Measurements from ENCODE around the gene LRRTM2. TPM values are rescaled to one million over a fixed set of nuclear protein-coding genes. Genes with fewer than 3 reads are reported as not detected.
A peak's percentile ranks its signal among the peaks of the same experiment; 100 is the strongest.

LRRTM2 gene
- total and polyA plus RNA-seq, 9 donors, result 0.30 to 1.0 (median 0.53) TPM

- Histone ChIP-seq H3K27me3 (ENCODE audit: control insufficient read depth, insufficient read depth, low read length) (no peaks in the 10 kb centered on the region), H3K4me3 (ENCODE audit: low read length) (no peak overlapping the region), H3K27ac (ENCODE audit: low read length) (no peak overlapping the region), H3K36me3 (ENCODE audit: control insufficient read depth, insufficient read depth, low read length) (peaks cover 20% of the 10 kb centered on the region), H3K4me1 (ENCODE audit: control insufficient read depth, insufficient read depth, low read length) (peaks cover 2% of the 10 kb centered on the region), H3K9me3 (replicated peaks; ENCODE audit: control insufficient read depth, low read depth, low read length) (no peaks in the 10 kb centered on the region)
- no peak for DNase-seq
- no CpG with 5 or more reads among the region's 3 CpGs for WGBS (ENCODE audit: insufficient coverage)
These were observed 45.8 kb downstream of the LRRTM2 start for GRCh38 chr5:138829341-138829740.

GRCh38 chr5:138828556-138828955 lies 46.6 kb downstream of the LRRTM2 start:
- peaks cover 20% of the 10 kb centered on the region for H3K36me3 ChIP-seq (ENCODE audit: control insufficient read depth, insufficient read depth, low read length)
- peaks cover 2% of the 10 kb centered on the region for H3K4me1 ChIP-seq (ENCODE audit: control insufficient read depth, insufficient read depth, low read length)
- H3K4me3 ChIP-seq (ENCODE audit: low read length), result no peak overlapping the region
- H3K27ac ChIP-seq (ENCODE audit: low read length), result no peak overlapping the region
- WGBS (ENCODE audit: insufficient coverage), result no CpG with 5 or more reads among the region's 4 CpGs
- H3K27me3 ChIP-seq (ENCODE audit: control insufficient read depth, insufficient read depth, low read length), result no peaks in the 10 kb centered on the region
- H3K9me3 ChIP-seq (replicated peaks; ENCODE audit: control insufficient read depth, low read depth, low read length), result no peaks in the 10 kb centered on the region
- no peak for DNase-seq

GRCh38 chr5:138824924-138825863 lies 49.9 kb downstream of the LRRTM2 start:
- Histone ChIP-seq H3K27me3 (ENCODE audit: control insufficient read depth, insufficient read depth, low read length) (no peaks in the 10 kb centered on the region), H3K36me3 (ENCODE audit: control insufficient read depth, insufficient read depth, low read length) (peaks cover 18% of the 10 kb centered on the region), H3K4me1 (ENCODE audit: control insufficient read depth, insufficient read depth, low read length) (peaks cover 4% of the 10 kb centered on the region), H3K4me3 (ENCODE audit: low read length) (no peak overlapping the region), H3K27ac (ENCODE audit: low read length) (peak overlapping the region; percentile 6), H3K9me3 (replicated peaks; ENCODE audit: control insufficient read depth, low read depth, low read length) (no peaks in the 10 kb centered on the region)
- no CpG with 5 or more reads among the region's 5 CpGs for WGBS (ENCODE audit: insufficient coverage)
- DNase-seq, result no peak

GRCh38 chr5:138824516-138824915 lies 50.6 kb downstream of the LRRTM2 start:
- peaks cover 21% of the 10 kb centered on the region for H3K36me3 ChIP-seq (ENCODE audit: control insufficient read depth, insufficient read depth, low read length)

GRCh38 chr5:138820695-138821094 lies 54.4 kb downstream of the LRRTM2 start:
- peaks cover 19% of the 10 kb centered on the region for H3K4me1 ChIP-seq (ENCODE audit: control insufficient read depth, insufficient read depth, low read length)
- peaks cover 12% of the 10 kb centered on the region for H3K36me3 ChIP-seq (ENCODE audit: control insufficient read depth, insufficient read depth, low read length)
- 100% methylated on average over 1 of the region's 3 CpGs for WGBS (ENCODE audit: insufficient coverage)
- H3K27me3 ChIP-seq (ENCODE audit: control insufficient read depth, insufficient read depth, low read length), result no peaks in the 10 kb centered on the region
- H3K4me3 ChIP-seq (ENCODE audit: low read length), result no peak overlapping the region
- DNase-seq, result no peak
- H3K27ac ChIP-seq (ENCODE audit: low read length), result no peak overlapping the region
- no peaks in the 10 kb centered on the region for H3K9me3 ChIP-seq (replicated peaks; ENCODE audit: control insufficient read depth, low read depth, low read length)

More at GRCh38 chr5:138824516-138824915, 50.6 kb downstream of the LRRTM2 start:
- no peak overlapping the region for H3K4me3 ChIP-seq (ENCODE audit: low read length)
- H3K27ac ChIP-seq (ENCODE audit: low read length), result peak overlapping the region; percentile 6
- DNase-seq, result no peak
- H3K4me1 ChIP-seq (ENCODE audit: control insufficient read depth, insufficient read depth, low read length), result peaks cover 8% of the 10 kb centered on the region
- H3K9me3 ChIP-seq (replicated peaks; ENCODE audit: control insufficient read depth, low read depth, low read length), result no peaks in the 10 kb centered on the region
- WGBS (ENCODE audit: insufficient coverage), result 80% methylated on average over 1 of the region's 7 CpGs
- H3K27me3 ChIP-seq (ENCODE audit: control insufficient read depth, insufficient read depth, low read length), result no peaks in the 10 kb centered on the region

- no peaks in the 10 kb centered on the region for H3K9me3 ChIP-seq (replicated peaks; ENCODE audit: control insufficient read depth, low read depth, low read length)
- H3K27ac ChIP-seq (ENCODE audit: low read length), result peak overlapping the region; percentile 69
- DNase-seq, result peak; percentile 82
- no peaks in the 10 kb centered on the region for H3K27me3 ChIP-seq (ENCODE audit: control insufficient read depth, insufficient read depth, low read length)
- peaks cover 18% of the 10 kb centered on the region for H3K4me1 ChIP-seq (ENCODE audit: control insufficient read depth, insufficient read depth, low read length)
- no peak overlapping the region for H3K4me3 ChIP-seq (ENCODE audit: low read length)
- 63% methylated on average over 3 of the region's 4 CpGs for WGBS (ENCODE audit: insufficient coverage)
- peaks cover 10% of the 10 kb centered on the region for H3K36me3 ChIP-seq (ENCODE audit: control insufficient read depth, insufficient read depth, low read length)
These were observed 56.1 kb downstream of the LRRTM2 start for GRCh38 chr5:138819081-138819480.

Other genes with a start within 250 kb of the LRRTM2 start
- gene CTNNA1, start 121.9 kb downstream of the LRRTM2 start, total RNA-seq, result 247 TPM
- gene CTNNA1, start 121.9 kb downstream of the LRRTM2 start, polyA plus RNA-seq (ENCODE audit: insufficient read depth in 1 of 8, insufficient read length in 8 of 8, low replicate concordance in 1 of 8), result 100 to 1,000 TPM; 248 to 344 (median 300) TPM

Measured in muscle of leg (tissue), 11 donors.